Activated gamma-delta T cell (primary cell): ENCODE results near the gene KLK6.

ENCODE experiments used
- DNase-seq: peaks from one replicate; lab custom pipeline; 2025; lab: John Stamatoyannopoulos, UW

Gene KLK6

GRCh38 chr19:50952910-50953309 lies 16.5 kb downstream of the KLK6 start, which contains the start of gene KLK5:
Gene KLK5, minus strand, starts transcription at chr19:50953038. Its CDS starts 381 bp downstream, at chr19:50952657.
- DNase-seq = no peak

- no peak for DNase-seq
Measured at GRCh38 chr19:50949861-50950260, 19.5 kb downstream of the KLK6 start.

- DNase-seq = no peak
Measured at GRCh38 chr19:50947123-50947522, 22.3 kb downstream of the KLK6 start.

GRCh38 chr19:50944795-50945194 lies 24.6 kb downstream of the KLK6 start:
- no peak for DNase-seq

- DNase-seq = no peak
Measured at GRCh38 chr19:50943074-50943828, 26.1 kb downstream of the KLK6 start.

GRCh38 chr19:50939596-50939995 lies 29.8 kb downstream of the KLK6 start:
- no peak for DNase-seq

- no peak for DNase-seq
Measured at GRCh38 chr19:50933640-50934039, 35.8 kb downstream of the KLK6 start.

- DNase-seq = no peak
Measured at GRCh38 chr19:50932690-50933083, 36.7 kb downstream of the KLK6 start.

GRCh38 chr19:50932018-50932689 lies 37.2 kb downstream of the KLK6 start:
- no peak for DNase-seq

- DNase-seq = no peak
Measured at GRCh38 chr19:50931023-50931422, 38.4 kb downstream of the KLK6 start.

GRCh38 chr19:50928831-50929230 lies 40.6 kb downstream of the KLK6 start:
- no peak for DNase-seq

GRCh38 chr19:50926144-50926543 lies 43.2 kb downstream of the KLK6 start:
- no peak for DNase-seq

GRCh38 chr19:50925734-50926133 lies 43.7 kb downstream of the KLK6 start:
- no peak for DNase-seq

- no peak for DNase-seq
Measured at GRCh38 chr19:50924586-50924985, 44.8 kb downstream of the KLK6 start.

GRCh38 chr19:50922317-50922853 lies 47.0 kb downstream of the KLK6 start:
- DNase-seq = no peak

- no peak for DNase-seq
Measured at GRCh38 chr19:50921426-50922316, 47.7 kb downstream of the KLK6 start.

GRCh38 chr19:50916069-50916468 lies 53.3 kb downstream of the KLK6 start:
- DNase-seq = no peak

- no peak for DNase-seq
Measured at GRCh38 chr19:50912727-50913716, 56.4 kb downstream of the KLK6 start.

GRCh38 chr19:50912102-50912599 lies 57.2 kb downstream of the KLK6 start:
- no peak for DNase-seq

GRCh38 chr19:50911206-50912101 lies 57.9 kb downstream of the KLK6 start, which contains the start of gene KLK4:
Gene KLK4, minus strand, starts transcription at chr19:50911395. Its CDS starts 657 bp downstream, at chr19:50910738.
- no peak for DNase-seq
